HUES48 (cell line): ENCODE results near the gene PML.
"Not testable (repeated sequence)": the region's sequence is repeated elsewhere in the genome, so short reads cannot be mapped to it uniquely, and the experiment has no call there.

Experiments used
- H3K27ac ChIP-seq: one replicate; pipeline ENCODE4 v1.7.0; 2013; ENCODE audit warnings: low read depth, low read length, inconsistent platforms
- H3K27me3 ChIP-seq: 2 replicates; pipeline ENCODE4 v1.6.1; 2013; ENCODE audit warnings: mild to moderate bottlenecking, low read length; ENCODE audit not compliant: control insufficient read depth, insufficient read depth
- H3K36me3 ChIP-seq: 2 replicates; pipeline ENCODE4 v1.6.1; 2013; ENCODE audit warnings: low read length; ENCODE audit not compliant: control insufficient read depth, insufficient read depth
- H3K4me1 ChIP-seq: 2 replicates; pipeline ENCODE4 v1.6.1; 2013; ENCODE audit warnings: mild to moderate bottlenecking, low read length; ENCODE audit not compliant: control insufficient read depth, insufficient read depth
- H3K4me3 ChIP-seq: 2 replicates; pipeline ENCODE4 v1.5.1; 2013; ENCODE audit warnings: mild to moderate bottlenecking, low read depth, low read length
- H3K9ac ChIP-seq: 2 replicates; pipeline ENCODE4 v1.6.1; 2013; ENCODE audit warnings: mild to moderate bottlenecking, low read depth, low read length, moderate library complexity
- H3K9me3 ChIP-seq: 2 replicates; pipeline ENCODE4 v1.6.1; 2013; ENCODE audit warnings: low read length; ENCODE audit not compliant: control insufficient read depth, insufficient read depth

PML gene

DNA sequence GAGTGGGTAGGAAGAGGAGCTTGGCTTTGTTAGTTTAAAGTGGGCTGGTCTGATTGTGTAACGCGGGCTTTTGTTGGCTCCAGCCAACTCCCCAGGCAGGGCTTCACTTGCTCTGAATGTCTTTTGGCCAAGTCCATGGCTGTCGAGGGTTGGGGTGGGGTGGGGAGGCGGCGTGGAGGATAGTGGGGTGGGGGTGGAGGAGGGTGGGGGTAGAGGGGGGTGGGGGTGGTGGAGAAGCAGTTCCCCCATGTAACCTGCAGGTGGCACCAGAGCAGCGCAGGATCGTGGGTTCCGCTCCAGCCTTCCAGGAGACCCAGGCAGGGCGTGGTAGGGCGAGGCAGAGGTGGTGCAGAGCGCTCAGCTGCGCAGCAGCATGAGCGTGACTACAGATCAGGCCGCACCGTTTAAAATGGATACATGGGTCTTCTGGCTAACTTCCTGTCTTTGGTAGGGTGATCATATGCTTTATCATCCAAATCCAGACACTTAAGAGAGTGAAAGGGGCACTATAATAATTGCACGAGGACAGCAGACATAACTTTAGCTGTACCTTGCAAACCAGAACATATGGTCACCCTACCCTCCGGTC lies 59.5 kb downstream of the PML start:
- Histone ChIP-seq H3K4me1 (peaks cover 6% of the 10 kb centered on the region; the same call in 1 of the 2 replicates), H3K9ac (no peak overlapping the region), H3K36me3 (no peaks in the 10 kb centered on the region), H3K4me3 (no peak overlapping the region), H3K9me3 (no peaks in the 10 kb centered on the region), H3K27ac (no peak overlapping the region), H3K27me3 (peaks cover 17% of the 10 kb centered on the region)

DNA sequence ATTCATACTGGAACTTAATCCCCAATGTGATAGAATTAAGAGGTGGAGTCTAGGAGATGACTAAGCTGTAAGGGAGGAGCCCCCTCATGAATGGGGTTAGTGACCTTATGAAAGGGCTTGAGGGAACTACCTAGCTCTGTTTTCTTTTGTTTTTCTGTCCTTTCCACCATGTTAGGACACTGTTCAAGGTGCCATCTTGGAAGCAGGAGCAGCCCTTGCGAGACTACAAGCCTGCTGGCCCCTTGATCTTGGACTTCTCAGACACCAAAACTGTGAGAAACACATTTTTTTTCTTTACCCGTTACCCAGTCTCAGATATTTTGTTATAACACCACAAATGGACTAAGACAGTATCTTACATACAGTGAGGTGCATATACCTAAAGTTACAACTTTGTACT lies 61.3 kb downstream of the PML start:
- Histone ChIP-seq H3K27ac (no peak overlapping the region), H3K27me3 (peaks cover 17% of the 10 kb centered on the region), H3K4me3 (no peak overlapping the region), H3K36me3 (no peaks in the 10 kb centered on the region), H3K9ac (no peak overlapping the region), H3K9me3 (no peaks in the 10 kb centered on the region), H3K4me1 (peaks cover 6% of the 10 kb centered on the region; the same call in 1 of the 2 replicates)

DNA sequence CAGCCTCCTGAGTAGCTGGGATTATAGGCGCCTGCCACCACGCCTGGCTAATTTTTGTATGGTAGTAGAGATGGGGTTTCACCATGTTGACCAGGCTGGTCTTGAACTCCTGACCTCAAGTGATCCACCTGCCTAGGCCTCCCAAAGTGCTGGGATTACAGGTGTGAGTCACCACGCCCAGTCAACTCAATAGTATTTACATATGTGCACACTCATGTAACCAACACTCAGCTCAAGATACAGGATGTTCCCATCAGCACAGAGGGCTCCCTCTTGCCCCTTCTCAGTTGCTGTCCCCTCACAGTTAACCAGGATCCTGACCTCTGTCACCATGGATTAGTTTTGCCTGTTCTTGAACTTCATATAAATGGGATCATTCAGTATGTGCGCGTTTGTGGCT lies 61.8 kb downstream of the PML start:
- not testable (repeated sequence) for H3K9ac ChIP-seq, H3K27ac ChIP-seq, H3K9me3 ChIP-seq, H3K4me1 ChIP-seq, H3K4me3 ChIP-seq, H3K36me3 ChIP-seq
- peaks cover 17% of the 10 kb centered on the region for H3K27me3 ChIP-seq

DNA sequence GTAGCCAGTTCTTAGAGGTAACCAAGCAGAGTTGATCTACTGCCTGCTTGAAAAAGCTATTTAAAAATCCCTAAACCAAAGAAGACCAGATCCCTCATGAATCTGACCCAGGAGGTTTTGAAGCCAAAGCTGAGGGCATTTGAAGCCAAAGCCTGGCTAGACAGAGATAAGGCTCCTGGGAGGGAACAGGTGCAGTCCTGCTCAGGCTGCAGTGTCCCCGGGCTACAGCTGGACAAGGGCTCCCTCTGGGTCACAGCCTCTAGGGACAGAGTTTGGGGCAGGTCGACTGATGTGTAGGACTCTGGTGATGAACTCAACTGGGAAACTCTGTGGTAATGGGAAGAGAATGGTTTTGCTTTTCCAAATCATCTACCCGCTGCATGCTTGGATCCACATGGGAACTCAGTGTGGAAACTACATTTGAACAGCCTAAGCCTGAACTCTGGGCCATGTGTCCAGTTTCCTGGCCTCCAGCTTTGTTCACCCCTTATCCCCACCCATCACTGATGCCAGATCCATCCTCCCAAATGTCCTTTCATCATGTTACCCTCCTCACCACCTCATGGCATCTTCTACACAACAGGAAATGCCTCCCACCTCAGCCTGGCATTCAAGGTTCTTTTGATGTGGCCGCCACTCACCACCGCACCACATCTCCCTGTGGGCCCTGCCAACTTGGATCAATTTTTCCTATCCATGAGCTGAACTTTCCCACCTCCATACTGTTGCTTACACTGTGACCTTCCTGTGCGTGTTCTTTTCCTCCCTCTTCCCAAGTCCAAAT lies 64.7 kb downstream of the PML start:
- H3K4me1 ChIP-seq, H3K9me3 ChIP-seq, H3K36me3 ChIP-seq, H3K9ac ChIP-seq, H3K4me3 ChIP-seq, H3K27ac ChIP-seq: not testable (repeated sequence)
- H3K27me3 ChIP-seq: peaks cover 15% of the 10 kb centered on the region

DNA sequence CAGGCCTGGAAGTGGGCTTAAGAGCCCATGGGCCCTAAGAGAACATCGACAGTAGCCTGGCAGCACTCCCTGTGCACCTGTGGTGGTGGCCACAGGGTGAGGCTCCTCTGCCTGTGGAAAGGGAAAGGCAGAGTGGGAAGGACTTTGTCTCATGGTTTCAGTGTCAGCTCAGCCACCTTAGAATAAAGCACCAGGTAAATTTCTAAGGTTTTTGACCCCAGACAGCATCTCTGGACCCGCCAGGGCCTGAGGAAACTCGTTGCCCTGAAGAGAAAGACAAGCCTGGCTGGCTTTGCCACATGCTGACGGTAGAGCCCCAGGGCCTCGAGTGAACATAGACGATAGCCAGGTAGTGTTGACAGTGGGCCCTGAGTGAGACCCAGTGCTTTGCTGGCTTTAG lies 65.7 kb downstream of the PML start:
- no peaks in the 10 kb centered on the region for H3K36me3 ChIP-seq
- no peak overlapping the region for H3K9ac ChIP-seq
- H3K4me3 ChIP-seq: no peak overlapping the region
- no peaks in the 10 kb centered on the region for H3K4me1 ChIP-seq
- no peaks in the 10 kb centered on the region for H3K9me3 ChIP-seq
- H3K27ac ChIP-seq: no peak overlapping the region
- H3K27me3 ChIP-seq: peaks cover 7% of the 10 kb centered on the region; the same call in 1 of the 2 replicates

DNA sequence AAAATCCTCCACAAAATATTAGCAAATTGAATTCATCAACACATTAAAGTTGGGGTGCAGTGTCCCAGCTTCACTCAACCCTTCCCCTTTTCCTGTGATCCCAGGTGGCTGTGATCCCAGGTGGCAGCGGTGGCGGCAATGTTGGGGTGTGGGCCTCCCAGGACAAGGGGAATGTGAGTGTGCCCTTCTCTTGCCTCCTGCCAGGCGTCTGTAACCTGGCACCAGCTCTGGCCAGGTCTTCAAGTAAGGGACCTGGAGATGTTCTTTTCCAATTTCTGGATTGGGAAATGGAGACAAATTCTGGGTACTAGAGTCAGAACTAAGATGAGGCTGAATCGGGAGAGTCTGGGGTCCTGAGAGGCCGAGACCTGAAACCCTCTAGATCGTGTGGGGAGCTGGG lies 67.7 kb downstream of the PML start:
- no peak overlapping the region for H3K4me3 ChIP-seq
- no peaks in the 10 kb centered on the region; the same call in 1 of the 2 replicates for H3K27me3 ChIP-seq
- H3K9ac ChIP-seq: no peak overlapping the region
- H3K4me1 ChIP-seq: no peaks in the 10 kb centered on the region
- H3K36me3 ChIP-seq: no peaks in the 10 kb centered on the region
- H3K9me3 ChIP-seq: no peaks in the 10 kb centered on the region
- H3K27ac ChIP-seq: no peak overlapping the region

DNA sequence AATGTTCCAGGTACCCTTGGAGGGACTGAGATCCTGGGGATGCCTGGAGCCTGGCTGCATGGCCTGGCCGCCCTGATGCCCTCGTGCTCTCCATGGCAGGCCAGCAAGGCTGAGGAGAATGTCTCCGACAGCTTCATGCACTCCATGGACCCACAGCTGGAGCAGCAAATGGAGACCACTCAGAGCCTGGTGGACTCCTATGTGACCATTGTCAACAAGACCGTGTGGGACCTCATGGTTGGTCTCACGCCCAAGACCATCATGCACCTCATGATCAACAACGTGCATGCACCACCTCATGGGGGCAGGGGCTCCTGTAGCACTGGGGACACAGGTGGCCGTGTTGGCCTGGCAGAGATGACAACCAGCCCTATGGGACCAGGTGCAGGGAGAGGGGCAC lies 68.2 kb downstream of the PML start:
- Histone ChIP-seq H3K9ac (no peak overlapping the region), H3K9me3 (no peaks in the 10 kb centered on the region)

DNA sequence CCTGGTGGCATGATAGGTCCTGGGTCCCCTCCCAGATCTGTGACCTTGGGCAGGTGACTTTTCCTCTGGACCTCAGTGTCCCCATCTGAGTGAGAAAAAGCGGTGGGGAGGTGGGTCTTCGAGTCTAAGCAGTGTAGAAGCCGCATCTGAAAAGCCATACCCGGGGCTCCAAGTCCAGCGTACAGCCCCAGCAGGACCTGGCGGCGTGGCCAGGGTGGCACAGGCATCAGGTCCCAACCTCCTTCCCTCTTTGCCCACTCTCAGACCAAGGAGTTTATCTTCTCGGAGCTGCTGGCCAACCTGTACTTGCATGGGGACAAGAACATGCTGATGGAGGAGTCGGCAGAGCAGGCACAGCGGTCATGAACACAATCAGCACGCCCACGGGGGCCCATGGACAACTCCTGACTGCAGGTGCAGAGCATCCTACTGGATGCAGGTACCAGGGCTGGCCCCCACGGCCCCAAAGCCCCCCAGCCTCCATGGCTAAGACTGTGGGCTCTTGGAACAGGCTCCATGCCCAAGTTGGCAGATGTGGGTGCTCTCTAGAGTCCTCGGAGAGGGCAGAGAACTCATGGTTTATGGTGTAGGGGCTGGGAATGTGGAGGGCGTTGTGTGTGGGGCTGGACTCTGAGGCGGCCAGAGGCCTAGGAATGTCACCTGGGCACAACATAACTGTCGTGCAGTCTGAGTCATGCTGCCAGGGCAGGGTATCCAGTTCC lies 69.1 kb downstream of the PML start:
- not testable (repeated sequence) for H3K9ac ChIP-seq, H3K27ac ChIP-seq, H3K4me3 ChIP-seq, H3K4me1 ChIP-seq, H3K36me3 ChIP-seq, H3K9me3 ChIP-seq, H3K27me3 ChIP-seq

More for the DNA sequence above, 68.2 kb downstream of the PML start:
- Histone ChIP-seq H3K27me3 (no peaks in the 10 kb centered on the region; the same call in 1 of the 2 replicates), H3K36me3 (no peaks in the 10 kb centered on the region), H3K4me3 (no peak overlapping the region), H3K27ac (no peak overlapping the region), H3K4me1 (no peaks in the 10 kb centered on the region)

DNA sequence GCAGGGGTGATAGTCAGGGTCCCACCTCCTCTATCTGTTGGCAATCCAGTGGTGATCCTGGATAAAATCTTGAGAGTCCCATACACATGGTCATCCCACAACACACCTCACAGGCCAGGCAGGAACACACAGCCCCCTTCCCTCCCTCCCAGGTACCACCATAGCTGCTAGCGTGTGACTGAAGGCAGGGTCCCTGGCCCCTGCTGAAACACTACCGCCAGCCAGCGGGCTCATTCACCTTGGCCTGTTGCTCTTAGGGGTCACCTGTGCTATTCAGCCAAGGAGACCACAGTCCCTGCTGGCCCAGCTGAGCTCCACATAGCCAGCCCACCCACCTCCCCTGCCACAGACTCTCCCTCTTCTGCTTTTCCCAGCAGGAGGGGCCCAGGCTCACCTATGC lies 69.7 kb downstream of the PML start:
- not testable (repeated sequence) for H3K27me3 ChIP-seq, H3K4me3 ChIP-seq, H3K27ac ChIP-seq, H3K4me1 ChIP-seq, H3K9me3 ChIP-seq, H3K36me3 ChIP-seq, H3K9ac ChIP-seq

DNA sequence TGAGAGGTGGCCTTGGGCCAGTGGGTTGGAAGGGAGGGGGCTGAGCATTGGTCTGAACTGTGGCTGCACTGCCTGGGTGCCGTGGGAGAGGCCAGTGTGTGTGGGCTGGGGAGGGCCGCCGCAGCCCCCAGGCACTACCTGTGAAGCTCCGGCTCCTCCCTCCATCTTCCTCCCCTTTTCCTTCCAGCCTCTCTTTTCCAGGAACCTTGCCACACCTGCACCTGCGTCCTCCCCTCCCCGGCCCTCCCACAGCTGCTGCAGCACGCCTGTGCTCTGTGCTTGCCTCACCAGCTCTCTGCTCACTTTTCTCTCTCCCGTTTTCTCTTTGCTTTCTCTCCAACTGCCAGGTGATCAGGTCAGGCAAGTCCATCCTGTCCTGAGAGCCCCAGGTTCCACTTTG lies 70.3 kb downstream of the PML start:
- not testable (repeated sequence) for H3K9me3 ChIP-seq, H3K4me3 ChIP-seq, H3K4me1 ChIP-seq, H3K27me3 ChIP-seq, H3K36me3 ChIP-seq, H3K9ac ChIP-seq, H3K27ac ChIP-seq

DNA sequence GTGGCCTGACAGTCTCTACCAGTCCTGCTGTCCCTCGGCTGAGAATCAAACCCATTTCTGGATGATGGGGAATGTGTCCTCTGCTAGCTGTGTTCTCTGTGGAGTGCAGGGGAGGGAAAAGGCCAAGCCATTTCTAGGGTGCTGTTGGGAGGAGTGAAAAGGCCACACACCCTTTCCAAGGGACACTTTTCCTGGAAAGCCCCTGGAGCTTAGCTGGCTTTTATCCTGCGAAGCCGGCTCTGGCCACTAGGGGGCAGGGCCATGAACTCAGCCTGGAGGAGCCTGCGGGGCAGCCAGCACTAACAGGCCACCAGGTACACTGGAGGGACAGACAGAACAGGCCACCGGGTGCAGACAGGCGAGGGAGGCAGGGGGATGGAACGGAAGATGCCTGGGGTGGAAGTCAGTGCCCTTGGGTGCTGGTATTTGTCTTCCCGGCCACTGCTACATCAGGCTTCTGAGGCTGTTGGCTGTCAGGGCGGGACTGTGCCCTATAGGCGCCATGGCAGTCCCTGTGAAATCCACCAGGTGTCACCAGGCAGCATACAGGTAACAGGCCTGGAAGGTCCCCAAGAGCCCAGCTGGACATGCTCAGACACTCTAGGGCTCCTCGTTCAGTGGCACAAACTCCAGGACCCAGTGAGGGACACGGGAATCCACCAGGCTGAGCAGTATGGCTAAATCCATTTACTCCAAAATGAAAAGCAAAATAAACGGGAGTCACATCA lies 71.3 kb downstream of the PML start:
- H3K9me3 ChIP-seq, H3K9ac ChIP-seq, H3K27ac ChIP-seq, H3K4me1 ChIP-seq, H3K36me3 ChIP-seq, H3K4me3 ChIP-seq, H3K27me3 ChIP-seq: not testable (repeated sequence)
